MM.1S (cell line): Measurements from ENCODE around the gene TPM4.
A peak's percentile ranks its signal among the peaks of the same experiment; 100 is the strongest.

Experiments
- DNase-seq: peaks from one replicate; pipeline ENCODE4 v3.0.0-alpha.2; 2015
- H2AFZ ChIP-seq: fragments of 300-600 bp; sonication (generic); 2 replicates; pipeline ENCODE4 v1.6.0; 2016; ENCODE audit warnings: antibody characterized with exemption, low read length
- H3F3A ChIP-seq: fragments of 300-600 bp; sonication (generic); 2 replicates; pipeline ENCODE4 v1.6.1; 2016; ENCODE audit warnings: mild to moderate bottlenecking, antibody characterized with exemption, low read length, moderate library complexity, mixed read lengths; ENCODE audit not compliant: insufficient read depth
- H3K27ac ChIP-seq: fragments of 300-600 bp; sonication (generic); 2 replicates; pipeline ENCODE4 v1.5.1; 2016; ENCODE audit warnings: mild to moderate bottlenecking, low read length
- H3K27me3 ChIP-seq: fragments of 300-600 bp; sonication (generic); replicated peaks from 2 replicates; pipeline ENCODE4 v1.6.0; 2016; ENCODE audit warnings: low read length; ENCODE audit not compliant: insufficient read depth
- H3K36me3 ChIP-seq: fragments of 300-600 bp; sonication (generic); replicated peaks from 2 replicates; pipeline ENCODE4 v1.6.1; 2016; ENCODE audit warnings: mild to moderate bottlenecking, low read length, mixed read lengths; ENCODE audit not compliant: insufficient read depth
- H3K4me1 ChIP-seq: fragments of 300-600 bp; sonication (generic); 2 replicates; pipeline ENCODE4 v1.6.1; 2016; ENCODE audit warnings: low read length, mixed read lengths
- H3K4me2 ChIP-seq: fragments of 300-600 bp; sonication (generic); 2 replicates; pipeline ENCODE4 v1.6.0; 2016; ENCODE audit warnings: low read depth, low read length
- H3K4me3 ChIP-seq: fragments of 300-600 bp; sonication (generic); 2 replicates; pipeline ENCODE4 v1.5.1; 2016; ENCODE audit warnings: low read length, mixed read lengths
- H3K79me2 ChIP-seq: fragments of 300-600 bp; sonication (generic); 2 replicates; pipeline ENCODE4 v1.6.1; 2016; ENCODE audit warnings: mixed run types, low read length, mixed read lengths
- H3K9ac ChIP-seq: fragments of 300-600 bp; sonication (generic); 2 replicates; pipeline ENCODE4 v1.6.1; 2016; ENCODE audit warnings: low read length, mixed read lengths
- H3K9me2 ChIP-seq: fragments of 300-600 bp; sonication (generic); replicated peaks from 2 replicates; pipeline ENCODE4 v1.6.1; 2016; ENCODE audit warnings: mild to moderate bottlenecking, low read length, mixed read lengths; ENCODE audit not compliant: insufficient read depth
- H3K9me3 ChIP-seq: fragments of 300-600 bp; sonication (generic); replicated peaks from 2 replicates; pipeline ENCODE4 v1.6.1; 2016; ENCODE audit warnings: mild to moderate bottlenecking, low read length, mixed read lengths; ENCODE audit not compliant: insufficient read depth
- H4K20me1 ChIP-seq: fragments of 300-600 bp; sonication (generic); 2 replicates; pipeline ENCODE4 v1.6.1; 2016; ENCODE audit warnings: mild to moderate bottlenecking, low read length, moderate library complexity, mixed read lengths; ENCODE audit not compliant: insufficient read depth
- CTCF ChIP-seq: fragments of 300-600 bp; sonication (generic); IDR thresholded peaks from 2 replicates; pipeline ENCODE4 v1.5.1; 2016; ENCODE audit warnings: antibody characterized with exemption, low read length, mixed read lengths
- EZH2 ChIP-seq: fragments of 300-600 bp; sonication (generic); optimal IDR thresholded peaks from 2 replicates; pipeline ENCODE3; 2017; ENCODE audit warnings: low read depth, mild to moderate bottlenecking, antibody characterized with exemption, low read length, mixed read lengths
- EZH2phosphoT487 ChIP-seq: fragments of 300-600 bp; sonication (generic); IDR thresholded peaks from 2 replicates; pipeline ENCODE4 v1.6.1; 2018; ENCODE audit warnings: antibody characterized with exemption, low read length

The TPM4 gene

GRCh38 chr19:16066611-16067104 lies 9.6 kb upstream of the TPM4 start:
- H3F3A ChIP-seq, result peaks cover 10% of the 10 kb centered on the region
- no peak overlapping the region for H2AFZ ChIP-seq
- H3K4me3 ChIP-seq, result no peak overlapping the region
- TF ChIP-seq EZH2, result no peak
- TF ChIP-seq EZH2phosphoT487, result no peak
- TF ChIP-seq CTCF, result peak; percentile 72
- H3K36me3 ChIP-seq, result no peaks in the 10 kb centered on the region
- no peak overlapping the region for H3K4me2 ChIP-seq
- H3K27ac ChIP-seq, result no peak overlapping the region
- H3K27me3 ChIP-seq, result no peaks in the 10 kb centered on the region
- H3K79me2 ChIP-seq, result no peaks in the 10 kb centered on the region
- no peaks in the 10 kb centered on the region for H3K9me3 ChIP-seq
- no peaks in the 10 kb centered on the region for H3K9me2 ChIP-seq
- no peak overlapping the region for H3K9ac ChIP-seq
- DNase-seq, result peak; percentile 63
- H4K20me1 ChIP-seq, result no peaks in the 10 kb centered on the region
- H3K4me1 ChIP-seq, result peaks cover 22% of the 10 kb centered on the region

GRCh38 chr19:16067205-16067938 lies 8.9 kb upstream of the TPM4 start:
- Histone ChIP-seq H3K4me1 (peaks cover 22% of the 10 kb centered on the region), H3K9ac (no peak overlapping the region), H3K27ac (no peak overlapping the region), H3K4me3 (no peak overlapping the region), H3F3A (peaks cover 10% of the 10 kb centered on the region), H3K4me2 (no peak overlapping the region), H2AFZ (no peak overlapping the region), H3K9me2 (no peaks in the 10 kb centered on the region), H3K9me3 (no peaks in the 10 kb centered on the region), H3K79me2 (no peaks in the 10 kb centered on the region), H3K27me3 (no peaks in the 10 kb centered on the region), H3K36me3 (no peaks in the 10 kb centered on the region), H4K20me1 (no peaks in the 10 kb centered on the region)
- TF ChIP-seq CTCF (no peak), EZH2phosphoT487 (no peak), EZH2 (no peak)
- no peak for DNase-seq

- Histone ChIP-seq H3K27me3 (no peaks in the 10 kb centered on the region), H3K27ac (no peak overlapping the region), H4K20me1 (no peaks in the 10 kb centered on the region), H3F3A (peaks cover 10% of the 10 kb centered on the region), H3K4me3 (no peak overlapping the region), H3K36me3 (no peaks in the 10 kb centered on the region), H3K4me2 (no peak overlapping the region), H2AFZ (no peak overlapping the region), H3K9me3 (no peaks in the 10 kb centered on the region), H3K9me2 (no peaks in the 10 kb centered on the region), H3K4me1 (peaks cover 19% of the 10 kb centered on the region), H3K79me2 (no peaks in the 10 kb centered on the region), H3K9ac (no peak overlapping the region)
- no peak for DNase-seq
- TF ChIP-seq CTCF, result no peak
- no peak for TF ChIP-seq EZH2
- TF ChIP-seq EZH2phosphoT487, result no peak
Measured at GRCh38 chr19:16068696-16069259, 7.5 kb upstream of the TPM4 start.
